ENCODE results near the gene SAA1. TPM values are rescaled to one million over a fixed set of nuclear protein-coding genes. Genes with fewer than 3 reads are reported as not detected.

The SAA1 gene
- total and polyA plus RNA-seq, 2 donors (not counting 3 experiments of a cell fraction or from before 2014, with no cell fraction given), result not detected

- peaks cover 2% of the 10 kb centered on the region for H3K79me2 ChIP-seq (ENCODE audit: control insufficient read depth, insufficient read depth, low read length)
- TF ChIP-seq JUN (IDR thresholded peaks at IDR 0.05; ENCODE audit: borderline replicate concordance, insufficient read depth, insufficient read length, low read depth) (no peak), FOS (IDR thresholded peaks at IDR 0.05; ENCODE audit: borderline replicate concordance, insufficient read depth, low read length) (no peak), GATA2 (IDR thresholded peaks at IDR 0.05; ENCODE audit: insufficient read depth, insufficient read length, low read depth, low read length) (no peak), MAX (IDR thresholded peaks at IDR 0.05; ENCODE audit: insufficient read depth, insufficient read length) (no peak), POLR2AphosphoS5 (IDR thresholded peaks at IDR 0.05; ENCODE audit: insufficient read depth, low read depth, low read length) (no peak), POLR2A (IDR thresholded peaks at IDR 0.05; ENCODE audit: low read depth, low read length) (no peak)
- H3K4me1 ChIP-seq (ENCODE audit: control insufficient read depth, extremely low read depth, insufficient read depth, low read length), result no peaks in the 10 kb centered on the region
- H3K36me3 ChIP-seq (ENCODE audit: control insufficient read depth in 2 of 2, extremely low read depth in 1 of 2, insufficient read depth in 2 of 2, low read length in 2 of 2), result peaks cover 0 to 7% of the 10 kb centered on the region in 2 experiments
- no peaks in the 10 kb centered on the region for H3K9me1 ChIP-seq (replicated peaks; ENCODE audit: control insufficient read depth, extremely low read depth, insufficient read depth, low read length)
- no peaks in the 10 kb centered on the region for H3K9me3 ChIP-seq (replicated peaks; ENCODE audit: control insufficient read depth, insufficient read depth, low read length)
- no peak overlapping the region for H3K27ac ChIP-seq (ENCODE audit: insufficient read depth, low read depth, low read length)
- no peak overlapping the region for H3K9ac ChIP-seq (replicated peaks; ENCODE audit: extremely low read depth, insufficient read depth, low read length)
- no peaks in the 10 kb centered on the region for H3K27me3 ChIP-seq (ENCODE audit: control insufficient read depth in 2 of 2, insufficient read depth in 2 of 2, low read length in 2 of 2)
- no peak overlapping the region for H2AFZ ChIP-seq (ENCODE audit: low read depth, low read length)
- dilution Hi-C loops (cut with MboI; ENCODE audit: extremely low pct_ligation_motif_present, low sequenced_read_pairs), result no loop called here
- H3K4me2 ChIP-seq (ENCODE audit: insufficient read depth, low read length), result no peak overlapping the region
- no peaks in the 10 kb centered on the region for H4K20me1 ChIP-seq (replicated peaks; ENCODE audit: control insufficient read depth, extremely low read depth, insufficient read depth, low read length)
- intact Hi-C loops (cut with micrococcal nuclease), result no loop called here
- ChIA-PET CTCF (interaction anchor here (1.1 to 2.6 kb wide), 3 partner anchors 9 to 69 kb away, joined by 3 to 10 read pairs (median 6); no protein-coding TSS in a partner anchor), POLR2A (interaction anchor here (0.6 to 1.3 kb wide), 3 partner anchors 9 to 22 kb away, joined by 3 to 5 read pairs (median 4); partner anchors contain the start of gene HPS5)
- BruUV-seq (replicated peaks), result no TSS peak
- FAIRE-seq (no peak), DNase-seq (ENCODE audit: low read depth, low spot score) (peak; percentile 22)
- H3K4me3 ChIP-seq (replicated peaks in 1 of 3; ENCODE audit: insufficient read depth in 1 of 3, low read depth in 1 of 3, low read length in 3 of 3), result no peak overlapping the region
Observed at GRCh38 chr11:18312663-18313420, 46.8 kb downstream of the SAA1 start.
